Astrocyte (in vitro differentiated cells and primary cell): Measurements from ENCODE around the gene INPP5J. TPM values are rescaled to one million over a fixed set of nuclear protein-coding genes. Genes with fewer than 3 reads are reported as not detected.

Experiments used
- DNase-seq: peaks from one replicate; pipeline ENCODE4 v3.0.0-alpha.2; 2010; ENCODE audit warnings: low read depth
- FAIRE-seq: peaks from 2 replicates; lab custom pipeline; 2011; peaks lifted over from hg19 to GRCh38; lab: Jason Lieb, UNC
- H2AFZ ChIP-seq: 2 replicates; pipeline ENCODE4 v1.6.0; 2012; ENCODE audit warnings: low read depth, low read length, inconsistent platforms
- H3K27ac ChIP-seq: 2 replicates; pipeline ENCODE4 v1.5.1; 2011; ENCODE audit warnings: low read depth, low read length, inconsistent platforms
- H3K27me3 ChIP-seq: 2 replicates; pipeline ENCODE4 v1.6.0; 2011; ENCODE audit warnings: low read length, inconsistent platforms; ENCODE audit not compliant: insufficient read depth
- H3K36me3 ChIP-seq: 2 replicates; pipeline ENCODE4 v1.5.1; 2011; ENCODE audit warnings: low read length, inconsistent platforms; ENCODE audit not compliant: insufficient read depth
- H3K4me1 ChIP-seq: 2 replicates; pipeline ENCODE4 v1.5.1; 2011; ENCODE audit warnings: low read length, inconsistent platforms; ENCODE audit not compliant: insufficient read depth
- H3K4me2 ChIP-seq: 2 replicates; pipeline ENCODE4 v1.6.0; 2012; ENCODE audit warnings: low read length, inconsistent platforms
- H3K4me3 ChIP-seq: 2 replicates; pipeline ENCODE4 v1.5.1; 2011; ENCODE audit warnings: low read depth, mild to moderate bottlenecking, low read length, inconsistent platforms; ENCODE audit not compliant: insufficient read depth
- H3K79me2 ChIP-seq: 2 replicates; pipeline ENCODE4 v1.6.0; 2012; ENCODE audit warnings: mild to moderate bottlenecking, low read length, inconsistent platforms; ENCODE audit not compliant: insufficient read depth
- H3K9ac ChIP-seq: 2 replicates; pipeline ENCODE4 v1.6.0; 2012; ENCODE audit warnings: mild to moderate bottlenecking, low read length, inconsistent platforms
- H3K9me3 ChIP-seq: 2 replicates; pipeline ENCODE4 v1.5.1; 2012; ENCODE audit warnings: low read depth, mild to moderate bottlenecking, low read length, inconsistent platforms; ENCODE audit not compliant: insufficient read depth
- H4K20me1 ChIP-seq: 2 replicates; pipeline ENCODE4 v1.6.0; 2012; ENCODE audit warnings: low read length, inconsistent platforms; ENCODE audit not compliant: insufficient read depth
- H3K27ac Mint-ChIP-seq: one replicate; pipeline ENCODE4 v1.8.0; 2021; ENCODE audit warnings: mild to moderate bottlenecking, mixed read lengths; ENCODE audit not compliant: unreplicated experiment
- H3K27me3 Mint-ChIP-seq: one replicate; pipeline ENCODE4 v1.8.0; 2021; ENCODE audit warnings: low read depth, mixed read lengths; ENCODE audit not compliant: unreplicated experiment
- H3K36me3 Mint-ChIP-seq: one replicate; pipeline ENCODE4 v1.8.0; 2021; ENCODE audit warnings: low read depth, mixed read lengths; ENCODE audit not compliant: unreplicated experiment
- H3K4me1 Mint-ChIP-seq: one replicate; pipeline ENCODE4 v1.8.0; 2021; ENCODE audit warnings: low read depth, mixed read lengths; ENCODE audit not compliant: unreplicated experiment
- H3K4me3 Mint-ChIP-seq: one replicate; pipeline ENCODE4 v1.8.0; 2021; ENCODE audit warnings: mild to moderate bottlenecking, moderate library complexity, mixed read lengths; ENCODE audit not compliant: unreplicated experiment
- H3K9me3 Mint-ChIP-seq: one replicate; pipeline ENCODE4 v1.8.0; 2021; ENCODE audit warnings: mild to moderate bottlenecking, mixed read lengths; ENCODE audit not compliant: unreplicated experiment
- CTCF ChIP-seq: IDR thresholded peaks from 2 replicates; pipeline ENCODE4 v1.5.1; 2011; ENCODE audit warnings: low read depth, mild to moderate bottlenecking, inconsistent platforms, low read length, moderate library complexity; ENCODE audit not compliant: insufficient read depth
- EZH2 ChIP-seq: IDR thresholded peaks from 2 replicates; pipeline ENCODE4 v1.6.1; 2012; ENCODE audit warnings: mild to moderate bottlenecking, low read length, inconsistent platforms; ENCODE audit not compliant: insufficient read depth
- total RNA-seq: library from RNA; stranded (reverse); gene quantifications from 2 replicates; pipeline ENCODE4 v1.2.1, GENCODE V29; 2021

The INPP5J gene
- total RNA-seq, 1 donor from 2014 or later, result 3.0 TPM

- FAIRE-seq, result no peak
- DNase-seq, result no peak
- no peak overlapping the region for H3K4me3 ChIP-seq
- H3K4me3 Mint-ChIP-seq, result no peak overlapping the region
- no peak overlapping the region for H3K9ac ChIP-seq
- H3K4me1 Mint-ChIP-seq, result no peaks in the 10 kb centered on the region
- H2AFZ ChIP-seq, result no peak overlapping the region
- no peaks in the 10 kb centered on the region for H3K9me3 ChIP-seq
- peaks cover 3% of the 10 kb centered on the region for H3K4me1 ChIP-seq
- no peaks in the 10 kb centered on the region for H3K36me3 ChIP-seq
- no peak for TF ChIP-seq EZH2
- no peak for TF ChIP-seq CTCF
- no peak overlapping the region for H3K27ac Mint-ChIP-seq
- no peak overlapping the region for H3K4me2 ChIP-seq
- H4K20me1 ChIP-seq, result no peaks in the 10 kb centered on the region
- H3K9me3 Mint-ChIP-seq, result no peaks in the 10 kb centered on the region
- peaks cover 7% of the 10 kb centered on the region for H3K27me3 ChIP-seq
- peaks cover 6% of the 10 kb centered on the region for H3K36me3 Mint-ChIP-seq
- H3K27me3 Mint-ChIP-seq, result peaks cover 35% of the 10 kb centered on the region
- H3K27ac ChIP-seq, result no peak overlapping the region
- no peaks in the 10 kb centered on the region for H3K79me2 ChIP-seq
Observed at GRCh38 chr22:31136155-31136554, 13.4 kb downstream of the INPP5J start.

DNA sequence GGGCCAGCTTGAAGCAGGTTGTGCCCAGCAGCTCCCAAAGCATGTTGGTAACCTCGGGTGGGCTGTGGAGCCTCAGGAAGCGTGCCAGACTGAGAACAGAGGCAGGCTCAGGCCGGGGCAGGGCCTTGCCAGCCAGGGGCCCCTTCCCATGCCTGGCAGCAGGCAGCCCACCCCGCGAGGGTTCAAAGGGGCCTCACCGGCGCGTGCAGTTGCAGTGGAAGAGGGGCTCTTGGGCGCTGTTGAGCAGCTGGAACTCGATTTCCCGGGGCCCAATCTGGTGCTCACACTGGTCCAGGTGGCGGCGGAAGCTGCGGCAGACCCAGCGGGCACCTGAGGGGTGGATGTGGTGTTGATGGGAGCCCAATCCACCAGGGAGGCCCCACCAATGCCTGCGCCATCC, 13.9 kb downstream of the INPP5J start:
- TF ChIP-seq EZH2 (no peak), CTCF (no peak)
- Mint-ChIP-seq H3K36me3 (peaks cover 6% of the 10 kb centered on the region), H3K27me3 (peaks cover 38% of the 10 kb centered on the region), H3K9me3 (no peaks in the 10 kb centered on the region), H3K27ac (no peak overlapping the region), H3K4me3 (no peak overlapping the region), H3K4me1 (no peaks in the 10 kb centered on the region)
- no peak for FAIRE-seq
- Histone ChIP-seq H3K9me3 (no peaks in the 10 kb centered on the region), H3K9ac (no peak overlapping the region), H3K4me2 (no peak overlapping the region), H3K4me3 (no peak overlapping the region), H3K27ac (no peak overlapping the region), H3K79me2 (no peaks in the 10 kb centered on the region), H3K4me1 (peaks cover 3% of the 10 kb centered on the region), H3K36me3 (no peaks in the 10 kb centered on the region), H2AFZ (no peak overlapping the region), H4K20me1 (no peaks in the 10 kb centered on the region), H3K27me3 (peaks cover 7% of the 10 kb centered on the region)
- DNase-seq, result no peak

GRCh38 chr22:31137721-31138120, 15.0 kb downstream of the INPP5J start:
- H3K27ac Mint-ChIP-seq, result no peak overlapping the region
- Histone ChIP-seq H3K4me2 (no peak overlapping the region), H3K79me2 (no peaks in the 10 kb centered on the region), H3K27ac (no peak overlapping the region), H2AFZ (no peak overlapping the region), H3K27me3 (peaks cover 7% of the 10 kb centered on the region), H4K20me1 (no peaks in the 10 kb centered on the region), H3K9me3 (no peaks in the 10 kb centered on the region), H3K4me3 (no peak overlapping the region), H3K4me1 (peaks cover 3% of the 10 kb centered on the region), H3K36me3 (no peaks in the 10 kb centered on the region), H3K9ac (no peak overlapping the region)
- H3K36me3 Mint-ChIP-seq, result peaks cover 3% of the 10 kb centered on the region
- FAIRE-seq (no peak), DNase-seq (no peak)
- no peak overlapping the region for H3K4me3 Mint-ChIP-seq
- H3K4me1 Mint-ChIP-seq, result no peaks in the 10 kb centered on the region
- TF ChIP-seq EZH2 (no peak), CTCF (no peak)
- peaks cover 1% of the 10 kb centered on the region for H3K9me3 Mint-ChIP-seq
- peaks cover 43% of the 10 kb centered on the region for H3K27me3 Mint-ChIP-seq
